Adrenal gland (tissue), 5 donors: ENCODE results near the gene MYO1E.

Experiments
- CTCF ChIP-seq, 6 experiments: fragments of 450-650 bp in 4 of 6; fragments of 200-600 bp in 2 of 6; sonication (generic) in 1 of 6; IDR thresholded peaks; 1 replicate in 5 of 6; 2 replicates in 1 of 6; pipeline versions ENCODE4 v1.5.1 to v1.8.0; 2016 to 2021; ENCODE audit warnings: antibody characterized with exemption in 6 of 6, mild to moderate bottlenecking in 2 of 6, moderate library complexity in 1 of 6
- POLR2A ChIP-seq, 2 donors: fragments of 450-650 bp; IDR thresholded peaks; one replicate each; pipeline ENCODE4 v1.6.1; 2017; ENCODE audit warnings: antibody characterized with exemption in 2 of 2, mild to moderate bottlenecking in 2 of 2, moderate library complexity in 1 of 2
- donor health status: DM: no; HTN: no; CAD: no.

- TF ChIP-seq CTCF (IDR thresholded peaks at IDR 0.05) (no peak), POLR2A (IDR thresholded peaks at IDR 0.05) (no peak)
Measured at GRCh38 chr15:59371458-59372351, 966 bp downstream of the MYO1E start.
